ENCODE data around the gene CHCHD5. TPM values are rescaled to one million over a fixed set of nuclear protein-coding genes. Genes with fewer than 3 reads are reported as not detected.
"Not testable (repeated sequence)": the region's sequence is repeated elsewhere in the genome, so short reads cannot be mapped to it uniquely, and the experiment has no call there.

CHCHD5 gene
- total and polyA plus RNA-seq, 2 donors, result 24.6 to 37.2 TPM

GRCh38 chr2:112542984-112543661 is 41.3 kb upstream of the CHCHD5 start:
- H3K27ac ChIP-seq (ENCODE audit: low read depth in 1 of 2, low read length in 1 of 2), result no peak overlapping the region
- WGBS, result 5% methylated on average over 18 of the region's 18 CpGs
- peak in 3 of 9 donors; percentile 4 to 31 (median 6) for DNase-seq (ENCODE audit: low read depth in 6 of 9, low spot score in 9 of 9)

GRCh38 chr2:112547333-112547732 is 37.1 kb upstream of the CHCHD5 start:
- H3K4me3 ChIP-seq (ENCODE audit: low read length in 2 of 2), result no peak overlapping the region
- 94% methylated on average over 4 of the region's 4 CpGs for WGBS
- H3K27me3 ChIP-seq (ENCODE audit: control insufficient read depth in 2 of 2, insufficient read depth in 1 of 2, low read length in 1 of 2), result no peaks in the 10 kb centered on the region
- peaks cover 0 to 3% of the 10 kb centered on the region in 2 donors for H3K9me3 ChIP-seq (ENCODE audit: control insufficient read depth in 2 of 2, insufficient read depth in 1 of 2, low read length in 1 of 2)
- H3K27ac ChIP-seq (ENCODE audit: low read depth in 1 of 2, low read length in 1 of 2), result no peak overlapping the region
- H3K4me1 ChIP-seq (ENCODE audit: control insufficient read depth in 2 of 2, insufficient read depth in 2 of 2, low read length in 2 of 2), result peaks cover 0 to 13% of the 10 kb centered on the region in 2 donors
- peaks cover 10 to 47% of the 10 kb centered on the region in 2 donors for H3K36me3 ChIP-seq (ENCODE audit: control insufficient read depth in 2 of 2, insufficient read depth in 2 of 2, low read length in 1 of 2)
- peak in 1 of 9 donors; percentile 10 for DNase-seq (ENCODE audit: low read depth in 6 of 9, low spot score in 9 of 9)

More at GRCh38 chr2:112542984-112543661, 41.3 kb upstream of the CHCHD5 start:
- Histone ChIP-seq H3K27me3 (ENCODE audit: control insufficient read depth in 2 of 2, insufficient read depth in 1 of 2, low read length in 1 of 2) (no peaks in the 10 kb centered on the region), H3K9me3 (ENCODE audit: control insufficient read depth in 2 of 2, insufficient read depth in 1 of 2, low read length in 1 of 2) (peaks cover 0 to 5% of the 10 kb centered on the region in 2 donors), H3K4me1 (ENCODE audit: control insufficient read depth in 2 of 2, insufficient read depth in 2 of 2, low read length in 2 of 2) (peaks cover 5 to 17% of the 10 kb centered on the region in 2 donors), H3K4me3 (ENCODE audit: low read length in 2 of 2) (peak overlapping the region; percentile 83 to 84), H3K36me3 (ENCODE audit: control insufficient read depth in 2 of 2, insufficient read depth in 2 of 2, low read length in 1 of 2) (peaks cover 0 to 18% of the 10 kb centered on the region in 2 donors)

- H3K9me3 ChIP-seq (ENCODE audit: control insufficient read depth in 2 of 2, insufficient read depth in 1 of 2, low read length in 1 of 2), result no peaks in the 10 kb centered on the region
- no peaks in the 10 kb centered on the region for H3K27me3 ChIP-seq (ENCODE audit: control insufficient read depth in 2 of 2, insufficient read depth in 1 of 2, low read length in 1 of 2)
- H3K27ac ChIP-seq (ENCODE audit: low read depth in 1 of 2, low read length in 1 of 2), result no peak overlapping the region
- WGBS, result over 99% methylated on average over 2 of the region's 2 CpGs
- H3K4me1 ChIP-seq (ENCODE audit: control insufficient read depth in 2 of 2, insufficient read depth in 2 of 2, low read length in 2 of 2), result no peaks in the 10 kb centered on the region
- H3K4me3 ChIP-seq (ENCODE audit: low read length in 2 of 2), result no peak overlapping the region
- peaks cover 23 to 63% of the 10 kb centered on the region in 2 donors for H3K36me3 ChIP-seq (ENCODE audit: control insufficient read depth in 2 of 2, insufficient read depth in 2 of 2, low read length in 1 of 2)
- no peak for DNase-seq (ENCODE audit: low read depth in 6 of 9, low spot score in 9 of 9)
Observed at GRCh38 chr2:112548980-112549379, 35.4 kb upstream of the CHCHD5 start.

- no peak for DNase-seq (ENCODE audit: low read depth in 6 of 9, low spot score in 9 of 9)
- no peak overlapping the region for H3K27ac ChIP-seq (ENCODE audit: low read depth in 1 of 2, low read length in 1 of 2)
- WGBS, result 93% methylated on average over 3 of the region's 3 CpGs
Observed at GRCh38 chr2:112566104-112566503, 18.3 kb upstream of the CHCHD5 start.

GRCh38 chr2:112566508-112566907 is 17.9 kb upstream of the CHCHD5 start:
- peaks cover 29 to 69% of the 10 kb centered on the region in 2 donors for H3K36me3 ChIP-seq (ENCODE audit: control insufficient read depth in 2 of 2, insufficient read depth in 2 of 2, low read length in 1 of 2)
- H3K9me3 ChIP-seq (ENCODE audit: control insufficient read depth in 2 of 2, insufficient read depth in 1 of 2, low read length in 1 of 2); H3K4me3 ChIP-seq (ENCODE audit: low read length in 2 of 2); H3K27ac ChIP-seq (ENCODE audit: low read depth in 1 of 2, low read length in 1 of 2); H3K4me1 ChIP-seq (ENCODE audit: control insufficient read depth in 2 of 2, insufficient read depth in 2 of 2, low read length in 2 of 2); H3K27me3 ChIP-seq (ENCODE audit: control insufficient read depth in 2 of 2, insufficient read depth in 1 of 2, low read length in 1 of 2); DNase-seq (ENCODE audit: low read depth in 6 of 9, low spot score in 9 of 9): not testable (repeated sequence)
- WGBS, result 98% methylated on average over 5 of the region's 5 CpGs

More at GRCh38 chr2:112566104-112566503, 18.3 kb upstream of the CHCHD5 start:
- no peaks in the 10 kb centered on the region for H3K27me3 ChIP-seq (ENCODE audit: control insufficient read depth in 2 of 2, insufficient read depth in 1 of 2, low read length in 1 of 2)
- no peak overlapping the region for H3K4me3 ChIP-seq (ENCODE audit: low read length in 2 of 2)
- no peaks in the 10 kb centered on the region for H3K4me1 ChIP-seq (ENCODE audit: control insufficient read depth in 2 of 2, insufficient read depth in 2 of 2, low read length in 2 of 2)
- no peaks in the 10 kb centered on the region for H3K9me3 ChIP-seq (ENCODE audit: control insufficient read depth in 2 of 2, insufficient read depth in 1 of 2, low read length in 1 of 2)
- H3K36me3 ChIP-seq (ENCODE audit: control insufficient read depth in 2 of 2, insufficient read depth in 2 of 2, low read length in 1 of 2), result peaks cover 26 to 69% of the 10 kb centered on the region in 2 donors

- Histone ChIP-seq H3K27ac (ENCODE audit: low read depth in 1 of 2, low read length in 1 of 2) (no peak overlapping the region), H3K9me3 (ENCODE audit: control insufficient read depth in 2 of 2, insufficient read depth in 1 of 2, low read length in 1 of 2) (no peaks in the 10 kb centered on the region), H3K4me1 (ENCODE audit: control insufficient read depth in 2 of 2, insufficient read depth in 2 of 2, low read length in 2 of 2) (no peaks in the 10 kb centered on the region), H3K4me3 (ENCODE audit: low read length in 2 of 2) (no peak overlapping the region), H3K36me3 (ENCODE audit: control insufficient read depth in 2 of 2, insufficient read depth in 2 of 2, low read length in 1 of 2) (peaks cover 31 to 83% of the 10 kb centered on the region in 2 donors), H3K27me3 (ENCODE audit: control insufficient read depth in 2 of 2, insufficient read depth in 1 of 2, low read length in 1 of 2) (no peaks in the 10 kb centered on the region)
- DNase-seq (ENCODE audit: low read depth in 6 of 9, low spot score in 9 of 9), result no peak
- 90% methylated on average over 7 of the region's 7 CpGs for WGBS
Observed at GRCh38 chr2:112572005-112572404, 12.4 kb upstream of the CHCHD5 start.

- 93% methylated on average over 5 of the region's 5 CpGs for WGBS
- Histone ChIP-seq H3K9me3 (ENCODE audit: control insufficient read depth in 2 of 2, insufficient read depth in 1 of 2, low read length in 1 of 2) (no peaks in the 10 kb centered on the region), H3K4me3 (ENCODE audit: low read length in 2 of 2) (no peak overlapping the region), H3K27me3 (ENCODE audit: control insufficient read depth in 2 of 2, insufficient read depth in 1 of 2, low read length in 1 of 2) (no peaks in the 10 kb centered on the region), H3K4me1 (ENCODE audit: control insufficient read depth in 2 of 2, insufficient read depth in 2 of 2, low read length in 2 of 2) (no peaks in the 10 kb centered on the region), H3K27ac (ENCODE audit: low read depth in 1 of 2, low read length in 1 of 2) (no peak overlapping the region), H3K36me3 (ENCODE audit: control insufficient read depth in 2 of 2, insufficient read depth in 2 of 2, low read length in 1 of 2) (peaks cover 13 to 33% of the 10 kb centered on the region in 2 donors)
- DNase-seq (ENCODE audit: low read depth in 6 of 9, low spot score in 9 of 9), result no peak
Observed at GRCh38 chr2:112577756-112578155, 6.7 kb upstream of the CHCHD5 start.

- DNase-seq (ENCODE audit: low read depth in 6 of 9, low spot score in 9 of 9), result no peak
- H3K4me1 ChIP-seq (ENCODE audit: control insufficient read depth in 2 of 2, insufficient read depth in 2 of 2, low read length in 2 of 2), result peaks cover 2 to 8% of the 10 kb centered on the region in 2 donors
Observed at GRCh38 chr2:112579241-112579640, 5.2 kb upstream of the CHCHD5 start.

GRCh38 chr2:112580084-112580483 is 4.3 kb upstream of the CHCHD5 start:
- Histone ChIP-seq H3K27me3 (ENCODE audit: control insufficient read depth in 2 of 2, insufficient read depth in 1 of 2, low read length in 1 of 2) (no peaks in the 10 kb centered on the region), H3K36me3 (ENCODE audit: control insufficient read depth in 2 of 2, insufficient read depth in 2 of 2, low read length in 1 of 2) (peaks cover under 1 to 15% of the 10 kb centered on the region in 2 donors), H3K27ac (ENCODE audit: low read depth in 1 of 2, low read length in 1 of 2) (no peak overlapping the region), H3K4me1 (ENCODE audit: control insufficient read depth in 2 of 2, insufficient read depth in 2 of 2, low read length in 2 of 2) (peaks cover 7 to 14% of the 10 kb centered on the region in 2 donors), H3K9me3 (ENCODE audit: control insufficient read depth in 2 of 2, insufficient read depth in 1 of 2, low read length in 1 of 2) (peaks cover 0 to 6% of the 10 kb centered on the region in 2 donors), H3K4me3 (ENCODE audit: low read length in 2 of 2) (no peak overlapping the region)
- WGBS, result 97% methylated on average over 7 of the region's 7 CpGs
- DNase-seq (ENCODE audit: low read depth in 6 of 9, low spot score in 9 of 9), result no peak

More at GRCh38 chr2:112579241-112579640, 5.2 kb upstream of the CHCHD5 start:
- Histone ChIP-seq H3K4me3 (ENCODE audit: low read length in 2 of 2) (no peak overlapping the region), H3K27me3 (ENCODE audit: control insufficient read depth in 2 of 2, insufficient read depth in 1 of 2, low read length in 1 of 2) (no peaks in the 10 kb centered on the region), H3K36me3 (ENCODE audit: control insufficient read depth in 2 of 2, insufficient read depth in 2 of 2, low read length in 1 of 2) (peaks cover 6 to 23% of the 10 kb centered on the region in 2 donors), H3K27ac (ENCODE audit: low read depth in 1 of 2, low read length in 1 of 2) (no peak overlapping the region), H3K9me3 (ENCODE audit: control insufficient read depth in 2 of 2, insufficient read depth in 1 of 2, low read length in 1 of 2) (peaks cover 0 to 6% of the 10 kb centered on the region in 2 donors)
